Panc1 (cell line): ENCODE measurements around the gene FHIT.

Experiments used
- CTCF ChIP-seq: fragments of 450-650 bp; IDR thresholded peaks from 2 replicates; pipeline ENCODE4 v1.5.1; 2017; ENCODE audit warnings: mild to moderate bottlenecking
- REST ChIP-seq, 2 experiments: IDR thresholded peaks; 2 replicates each; pipeline ENCODE4 v1.6.1; 2011 to 2012; ENCODE audit warnings: low read depth in 2 of 2, control low read depth in 1 of 2, low read length in 1 of 2, mild to moderate bottlenecking in 1 of 2, moderate library complexity in 1 of 2; ENCODE audit not compliant: insufficient read depth in 1 of 2
- TCF7L2 ChIP-seq: IDR thresholded peaks from 2 replicates; pipeline ENCODE4 v1.6.1; 2011; ENCODE audit warnings: mild to moderate bottlenecking, low read depth, low read length, inconsistent platforms

- TF ChIP-seq CTCF (no peak), TCF7L2 (no peak), REST (IDR thresholded peaks at IDR 0.05; ENCODE audit: insufficient read depth in 1 of 2, low read depth in 2 of 2, low read length in 1 of 2) (no peak)
These were observed 302.1 kb downstream of the FHIT start for GRCh38 chr3:60949146-60949545.
